Measurements from ENCODE around the gene MYCL. TPM values are rescaled to one million over a fixed set of nuclear protein-coding genes. Genes with fewer than 3 reads are reported as not detected.
A peak's percentile ranks its signal among the peaks of the same experiment; 100 is the strongest.

MYCL gene
- total and polyA plus RNA-seq, 3 donors from 2014 or later, result 3.1 to 4.6 (median 3.3) TPM

- Histone ChIP-seq H3K4me3 (no peak overlapping the region), H3K27ac (peak overlapping the region; percentile 37 to 41), H3K4me1 (peaks cover 34% of the 10 kb centered on the region), H3K36me3 (ENCODE audit: low read depth, missing control alignments) (no peaks in the 10 kb centered on the region), H3K9me3 (no peaks in the 10 kb centered on the region), H3K27me3 (no peaks in the 10 kb centered on the region)
- no peak for TF ChIP-seq POLR2A (IDR thresholded peaks at IDR 0.05)
- TF ChIP-seq CTCF (IDR thresholded peaks at IDR 0.05), result no peak
- intact Hi-C loops (cut with DNase I; ENCODE audit: low total_unique reads), result no loop called here
- 63 to 66% methylated on average over 2 of the region's 2 CpGs for WGBS, 2 donors
- no peak for DNase-seq
These were observed 23.4 kb downstream of the MYCL start for GRCh38 chr1:39877980-39878956.

GRCh38 chr1:39877231-39877778 is 24.4 kb downstream of the MYCL start:
- Histone ChIP-seq H3K27me3 (no peaks in the 10 kb centered on the region), H3K4me3 (no peak overlapping the region), H3K4me1 (peaks cover 30% of the 10 kb centered on the region), H3K36me3 (ENCODE audit: low read depth, missing control alignments) (no peaks in the 10 kb centered on the region), H3K9me3 (no peaks in the 10 kb centered on the region), H3K27ac (peak overlapping the region; percentile 10 to 27)
- 39 to 40% methylated on average over 5 of the region's 5 CpGs for WGBS, 2 donors
- TF ChIP-seq CTCF (IDR thresholded peaks at IDR 0.05), result no peak
- no peak for TF ChIP-seq POLR2A (IDR thresholded peaks at IDR 0.05)
- intact Hi-C loops (cut with DNase I; ENCODE audit: low total_unique reads), result no loop called here
- DNase-seq, result no peak

DNA sequence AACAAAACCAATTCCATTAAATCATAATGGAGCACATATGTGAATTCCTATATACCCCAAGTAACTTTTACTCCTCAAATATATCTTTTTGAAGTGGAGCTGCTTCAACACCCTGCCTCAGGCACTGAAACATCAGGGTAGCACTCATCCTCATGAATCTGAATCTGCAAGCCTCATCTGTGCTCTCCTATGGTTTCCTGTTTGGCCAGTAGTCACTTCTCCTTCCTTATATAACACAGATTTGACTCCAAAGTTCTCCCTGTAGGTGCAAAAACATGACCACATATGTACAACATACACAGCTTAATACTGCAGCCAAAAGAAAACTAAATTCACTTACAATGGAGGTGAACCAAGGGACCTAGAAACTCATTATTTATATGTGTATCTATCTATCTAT is 25.6 kb downstream of the MYCL start:
- H3K9me3 ChIP-seq, result no peaks in the 10 kb centered on the region
- peaks cover 21% of the 10 kb centered on the region for H3K4me1 ChIP-seq
- TF ChIP-seq CTCF (IDR thresholded peaks at IDR 0.05) (no peak), POLR2A (IDR thresholded peaks at IDR 0.05) (no peak)
- intact Hi-C loops (cut with DNase I; ENCODE audit: low total_unique reads), result no loop called here
- DNase-seq, result no peak
- H3K27me3 ChIP-seq, result no peaks in the 10 kb centered on the region
- H3K4me3 ChIP-seq, result no peak overlapping the region
- H3K27ac ChIP-seq, result peak overlapping the region in 1 of 2 donors; percentile 27
- H3K36me3 ChIP-seq (ENCODE audit: low read depth, missing control alignments), result no peaks in the 10 kb centered on the region

GRCh38 chr1:39872698-39873097 is 29.0 kb downstream of the MYCL start:
- 89 to 92% methylated on average over 1 of the region's 1 CpG for WGBS, 2 donors
- no peaks in the 10 kb centered on the region for H3K27me3 ChIP-seq
- H3K27ac ChIP-seq, result no peak overlapping the region
- H3K36me3 ChIP-seq (ENCODE audit: low read depth, missing control alignments), result no peaks in the 10 kb centered on the region
- TF ChIP-seq CTCF (IDR thresholded peaks at IDR 0.05) (no peak), POLR2A (IDR thresholded peaks at IDR 0.05) (no peak)
- H3K9me3 ChIP-seq, result no peaks in the 10 kb centered on the region
- H3K4me3 ChIP-seq, result no peak overlapping the region
- H3K4me1 ChIP-seq, result peaks cover 6% of the 10 kb centered on the region
- DNase-seq, result no peak
- intact Hi-C loops (cut with DNase I; ENCODE audit: low total_unique reads), result no loop called here
